ENCODE results near the gene CLIC5.

The CLIC5 gene

GRCh38 chr6:45881705-45882467 lies 133.8 kb downstream of the CLIC5 start:
- no peak for DNase-seq

- no peak for DNase-seq
Observed at GRCh38 chr6:45880676-45881075, 135.0 kb downstream of the CLIC5 start.

- DNase-seq = no peak
Observed at GRCh38 chr6:45880159-45880558, 135.5 kb downstream of the CLIC5 start.

GRCh38 chr6:45877970-45878590 lies 137.6 kb downstream of the CLIC5 start:
- DNase-seq = no peak

DNA sequence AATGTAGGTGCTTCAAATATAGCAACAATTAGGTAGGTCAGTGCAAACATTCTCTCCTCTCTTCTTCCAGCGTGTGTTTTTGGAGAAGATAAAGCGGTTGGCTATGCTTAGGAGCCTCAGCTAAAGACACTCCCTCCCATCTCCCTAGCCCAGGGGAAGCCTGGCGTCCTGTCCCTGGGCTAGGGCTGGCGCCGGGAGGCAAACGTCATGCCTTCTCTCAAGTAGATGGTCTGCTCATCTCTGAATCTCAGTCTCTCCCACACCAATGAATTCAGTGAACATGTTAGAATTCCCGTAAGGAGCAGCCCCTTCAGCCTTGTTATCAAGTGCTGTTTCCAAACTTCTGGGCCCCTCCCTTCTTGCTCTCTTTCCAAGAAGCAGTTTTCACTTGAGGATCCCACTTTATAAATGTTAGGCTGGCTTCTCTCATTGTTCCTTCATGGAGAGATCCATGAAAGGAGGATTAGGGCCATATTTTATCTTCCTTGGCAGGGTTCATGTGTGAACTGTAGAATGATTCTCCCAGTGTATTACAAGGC lies 142.8 kb downstream of the CLIC5 start:
- no peak for DNase-seq

DNA sequence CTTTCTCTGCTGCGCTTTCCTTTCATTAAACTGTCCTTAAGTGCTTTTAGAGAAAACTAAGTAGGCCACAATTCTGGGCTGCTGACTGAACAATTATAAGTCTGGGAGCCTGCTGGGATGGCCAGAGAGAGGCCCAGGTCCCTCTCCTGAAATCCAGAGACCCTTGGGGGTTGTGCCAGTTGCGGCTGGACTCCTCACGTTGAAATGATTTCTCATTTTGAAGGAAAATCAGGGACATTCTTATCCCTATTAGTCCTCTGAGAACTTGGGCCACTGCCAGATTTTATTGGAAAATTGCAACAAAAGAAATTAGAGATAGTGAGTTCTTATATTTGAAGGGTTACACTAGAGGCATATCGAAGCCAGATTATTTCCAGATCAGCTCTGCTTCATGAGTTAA lies 145.1 kb downstream of the CLIC5 start:
- no peak for DNase-seq

DNA sequence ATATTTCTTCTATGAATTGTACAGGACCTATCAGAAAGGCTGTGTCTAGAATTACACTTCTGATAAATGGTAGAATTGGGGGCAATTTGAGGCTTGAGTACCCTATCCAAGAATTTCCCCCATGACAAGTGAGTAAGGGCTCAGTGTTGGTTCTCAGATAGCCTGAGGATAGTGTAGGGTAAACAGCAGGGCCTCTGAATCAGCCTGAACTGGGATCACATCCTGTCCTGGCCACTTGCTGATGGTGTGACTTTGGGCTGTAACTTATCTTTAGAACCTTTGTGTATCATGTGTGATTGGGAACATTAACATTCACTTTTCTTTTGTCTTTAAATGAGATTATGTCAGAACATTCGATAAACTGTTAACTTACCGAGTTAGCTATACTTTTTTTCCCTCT lies 151.0 kb downstream of the CLIC5 start:
- DNase-seq = no peak

DNA sequence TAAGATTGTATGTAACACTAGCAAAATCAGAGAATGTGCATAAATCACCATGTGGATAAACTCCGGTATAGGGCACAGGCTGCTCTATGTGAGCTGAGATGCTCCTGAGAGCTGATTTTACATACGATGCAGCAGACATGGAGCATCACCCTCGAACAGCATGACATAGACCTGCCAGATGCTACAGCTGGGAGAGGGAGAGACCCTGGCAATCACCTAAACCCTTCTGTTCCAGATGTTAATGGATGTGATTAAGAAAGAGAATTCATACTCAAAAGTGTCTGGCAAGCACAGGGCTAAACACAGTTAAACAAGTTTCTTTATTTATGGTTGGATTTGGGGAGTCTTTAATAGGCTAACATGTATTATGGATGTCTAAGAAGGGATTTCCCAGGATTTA lies 157.0 kb downstream of the CLIC5 start:
- DNase-seq = no peak

DNA sequence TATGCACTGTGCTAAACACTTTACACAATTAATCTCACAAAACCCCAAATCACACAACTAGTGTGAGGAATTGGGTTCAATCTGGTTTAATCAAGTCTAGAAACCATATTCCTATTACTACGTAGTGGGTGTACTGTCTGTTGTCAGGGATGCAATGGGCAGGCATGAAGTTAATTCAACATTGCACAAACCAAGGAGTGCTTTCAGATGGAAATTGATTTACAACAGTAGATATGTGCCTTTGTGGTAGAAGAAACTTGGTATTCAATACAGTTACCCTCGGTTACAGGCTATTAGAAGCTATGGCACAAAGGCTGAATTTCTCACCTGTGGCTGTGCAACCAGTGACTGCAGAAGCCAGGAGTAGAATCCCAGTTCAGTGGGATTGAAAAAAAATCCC lies 157.8 kb downstream of the CLIC5 start:
- DNase-seq = no peak

GRCh38 chr6:45855642-45856394 lies 159.8 kb downstream of the CLIC5 start:
- no peak for DNase-seq

GRCh38 chr6:45854149-45854742 lies 161.4 kb downstream of the CLIC5 start:
- no peak for DNase-seq

DNA sequence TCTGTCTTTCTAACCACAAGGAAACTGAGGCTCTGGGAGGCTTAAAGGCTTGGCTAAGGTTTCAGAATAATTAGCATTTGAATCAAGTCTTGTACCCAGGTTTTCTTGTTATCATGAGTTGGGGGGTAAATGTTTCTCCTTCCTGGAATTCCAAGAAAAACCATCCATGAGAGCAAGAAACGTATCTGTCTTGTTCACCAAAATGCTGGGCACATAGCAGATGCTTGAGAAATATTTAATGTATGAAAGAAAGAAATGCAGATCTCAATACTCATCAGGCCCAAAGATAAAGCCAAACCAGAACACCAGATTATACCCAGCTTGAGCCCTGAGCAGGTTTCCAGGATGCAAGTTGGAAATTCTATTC lies 164.6 kb downstream of the CLIC5 start:
- no peak for DNase-seq

- no peak for DNase-seq
Observed at GRCh38 chr6:45850378-45851033, 165.2 kb downstream of the CLIC5 start.

GRCh38 chr6:45845567-45845966 lies 170.1 kb downstream of the CLIC5 start:
- DNase-seq = no peak

DNA sequence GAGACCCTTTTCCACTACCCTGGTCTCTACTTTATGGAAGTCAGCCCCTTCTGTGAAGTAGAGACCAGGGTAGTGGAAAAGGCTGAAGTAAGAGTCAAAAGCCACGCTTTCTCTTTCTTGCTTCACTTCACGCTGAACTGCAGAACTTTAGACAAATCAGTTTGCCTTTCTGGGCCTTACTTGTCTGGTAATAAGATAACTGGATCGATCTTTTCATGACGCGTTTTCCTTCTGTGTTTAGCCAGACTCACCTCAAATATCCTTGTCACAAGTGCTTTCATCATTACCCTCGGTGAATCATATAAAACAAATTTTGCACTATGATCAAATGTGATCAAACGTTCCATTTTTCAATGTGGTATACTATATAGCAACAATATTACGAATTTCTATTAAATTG lies 170.7 kb downstream of the CLIC5 start:
- DNase-seq = no peak

- no peak for DNase-seq
Observed at GRCh38 chr6:45843848-45844521, 171.7 kb downstream of the CLIC5 start.

DNA sequence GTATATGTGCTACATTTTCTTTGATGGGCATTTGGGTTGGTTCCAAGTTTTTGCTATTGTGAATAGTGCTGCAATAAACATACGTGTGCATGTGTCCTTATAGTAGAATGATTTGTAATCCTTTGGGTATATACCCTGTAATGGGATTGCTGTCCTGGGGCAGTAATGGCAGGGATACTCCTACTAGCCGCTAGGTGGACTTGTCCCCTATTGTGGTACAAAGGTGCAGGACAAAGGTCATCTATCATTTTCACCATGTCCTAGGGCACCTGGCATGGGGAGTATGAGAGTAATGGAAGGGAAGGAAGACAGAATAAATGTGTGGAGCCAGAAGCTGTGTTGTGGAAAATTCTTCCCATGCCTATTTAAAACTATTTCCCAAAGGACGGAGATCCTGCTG lies 174.6 kb downstream of the CLIC5 start:
- DNase-seq = no peak

DNA sequence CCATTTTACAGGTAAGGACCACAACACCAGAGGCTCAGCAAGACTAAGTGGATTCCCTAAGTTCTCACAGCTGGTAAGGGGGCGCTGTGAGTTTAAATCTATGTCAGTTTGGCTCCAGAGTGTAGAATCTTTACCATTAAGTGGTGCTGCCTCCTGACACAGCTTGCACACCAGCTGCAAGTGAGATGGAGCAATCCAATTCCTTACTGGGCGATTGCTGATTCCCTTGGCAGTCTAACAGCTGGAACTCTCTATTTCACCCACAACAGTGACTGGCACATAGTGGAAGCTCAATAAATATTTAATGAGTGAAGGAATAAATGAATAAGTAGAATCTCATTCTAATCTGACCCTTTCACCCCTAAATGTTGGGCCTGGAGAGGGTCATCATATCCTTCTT lies 176.7 kb downstream of the CLIC5 start:
- DNase-seq = no peak

DNA sequence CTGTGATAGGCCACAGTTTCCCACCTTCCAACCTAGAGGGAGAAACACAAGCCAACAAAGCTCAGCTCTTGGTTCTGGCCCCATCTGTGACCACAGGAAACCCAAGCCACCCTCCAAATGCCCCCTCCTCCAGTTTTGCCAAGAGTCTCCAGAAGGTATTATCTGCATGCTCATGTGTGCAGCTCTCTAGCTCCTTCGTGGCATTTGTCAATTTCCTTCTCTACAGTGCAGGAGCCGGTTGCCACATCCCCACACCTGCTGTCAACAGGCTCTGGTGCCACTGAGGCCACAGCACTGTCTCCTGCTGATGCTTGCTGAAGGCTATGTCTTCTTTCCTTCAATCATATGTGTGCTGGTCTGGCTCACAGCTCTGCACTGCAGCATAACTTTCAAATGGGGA lies 177.2 kb downstream of the CLIC5 start:
- DNase-seq = no peak

DNA sequence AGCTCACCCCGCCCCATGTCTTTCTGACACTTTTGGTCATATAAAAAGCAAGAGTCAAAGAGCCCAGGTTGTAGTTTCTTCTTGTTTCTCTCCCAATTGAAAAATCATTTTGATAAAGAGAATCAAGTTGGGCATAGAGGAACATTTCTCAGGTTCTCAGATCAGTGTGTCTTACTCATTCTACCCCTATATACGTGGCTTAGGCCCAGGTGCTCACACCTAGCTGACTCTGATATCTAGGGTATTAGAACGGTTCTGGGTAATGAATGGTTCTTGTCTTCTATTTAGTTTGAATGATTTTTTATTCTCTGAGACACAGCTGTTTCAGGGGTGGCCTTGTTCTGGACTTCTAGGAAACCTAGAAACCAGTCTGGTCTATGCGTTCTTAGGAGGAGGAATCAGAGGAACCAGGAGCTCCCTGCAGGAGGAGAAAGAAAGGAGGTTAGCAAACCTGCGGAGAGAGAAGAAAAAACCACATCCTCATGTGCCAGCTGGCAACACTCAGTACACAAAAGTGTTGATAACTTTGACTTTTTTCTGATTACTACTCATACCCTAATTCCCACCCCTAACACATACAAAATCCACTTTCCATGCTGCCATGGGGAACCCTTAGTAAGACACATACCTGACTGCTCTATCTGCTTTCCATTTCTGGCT lies 178.0 kb downstream of the CLIC5 start:
- no peak for DNase-seq

GRCh38 chr6:45836984-45837383 lies 178.7 kb downstream of the CLIC5 start:
- DNase-seq = no peak

DNA sequence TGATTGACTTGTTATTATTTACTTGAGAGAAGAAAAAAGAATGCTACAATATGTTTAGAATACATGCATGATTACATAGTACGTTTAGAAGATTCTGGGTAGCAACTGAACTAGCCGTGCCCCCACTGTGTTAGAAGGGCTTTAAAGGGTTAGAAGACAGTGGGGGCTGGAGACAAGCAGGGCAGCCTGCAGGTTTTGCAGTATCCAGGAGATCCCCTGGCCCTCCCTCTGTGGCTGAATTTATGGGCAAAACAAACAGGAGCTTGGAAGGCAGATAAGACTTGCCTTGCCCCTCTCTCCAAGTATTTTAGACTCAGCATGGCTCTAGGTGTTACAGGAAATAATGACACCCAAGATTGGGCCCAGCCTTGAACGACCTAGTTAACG lies 179.2 kb downstream of the CLIC5 start:
- DNase-seq = no peak
